Chondrocyte (in vitro differentiated cells): ENCODE results near the gene EPHB2. TPM values are rescaled to one million over a fixed set of nuclear protein-coding genes. Genes with fewer than 3 reads are reported as not detected.

Experiments used
- DNase-seq: peaks from one replicate; pipeline ENCODE4 v3.0.0; 2021; ENCODE audit warnings: mixed read lengths, low spot score
- H3K27ac Mint-ChIP-seq: one replicate; pipeline ENCODE4 v1.8.0; 2021; ENCODE audit warnings: mild to moderate bottlenecking, moderate library complexity, mixed read lengths; ENCODE audit not compliant: unreplicated experiment
- H3K27me3 Mint-ChIP-seq: 2 replicates; pipeline ENCODE4 v1.8.0; 2021; ENCODE audit warnings: low read depth, mixed read lengths
- H3K36me3 Mint-ChIP-seq: 2 replicates; pipeline ENCODE4 v1.8.0; 2021; ENCODE audit warnings: low read depth, mixed read lengths
- H3K4me1 Mint-ChIP-seq: 2 replicates; pipeline ENCODE4 v1.8.0; 2021; ENCODE audit warnings: low read depth, mild to moderate bottlenecking, mixed read lengths
- H3K4me3 Mint-ChIP-seq: one replicate; pipeline ENCODE4 v1.8.0; 2021; ENCODE audit warnings: mild to moderate bottlenecking, moderate library complexity, mixed read lengths; ENCODE audit not compliant: unreplicated experiment
- H3K9me3 Mint-ChIP-seq: 2 replicates; pipeline ENCODE4 v1.8.0; 2021; ENCODE audit warnings: low read depth, mixed read lengths
- total RNA-seq: library from RNA; stranded (reverse); gene quantifications from 3 replicates; pipeline ENCODE4 v1.2.1, GENCODE V29; 2021
- TF ChIP-seq, protein P1 (sequence below): fragments of 200-600 bp; sonication (generic); IDR thresholded peaks from 2 replicates; pipeline ENCODE4 v1.5.0; 2021; ENCODE audit warnings: antibody characterized with exemption, mild to moderate bottlenecking, moderate library complexity

Gene EPHB2
- total RNA-seq, 1 donor from 2014 or later = 44.6 TPM

DNA sequence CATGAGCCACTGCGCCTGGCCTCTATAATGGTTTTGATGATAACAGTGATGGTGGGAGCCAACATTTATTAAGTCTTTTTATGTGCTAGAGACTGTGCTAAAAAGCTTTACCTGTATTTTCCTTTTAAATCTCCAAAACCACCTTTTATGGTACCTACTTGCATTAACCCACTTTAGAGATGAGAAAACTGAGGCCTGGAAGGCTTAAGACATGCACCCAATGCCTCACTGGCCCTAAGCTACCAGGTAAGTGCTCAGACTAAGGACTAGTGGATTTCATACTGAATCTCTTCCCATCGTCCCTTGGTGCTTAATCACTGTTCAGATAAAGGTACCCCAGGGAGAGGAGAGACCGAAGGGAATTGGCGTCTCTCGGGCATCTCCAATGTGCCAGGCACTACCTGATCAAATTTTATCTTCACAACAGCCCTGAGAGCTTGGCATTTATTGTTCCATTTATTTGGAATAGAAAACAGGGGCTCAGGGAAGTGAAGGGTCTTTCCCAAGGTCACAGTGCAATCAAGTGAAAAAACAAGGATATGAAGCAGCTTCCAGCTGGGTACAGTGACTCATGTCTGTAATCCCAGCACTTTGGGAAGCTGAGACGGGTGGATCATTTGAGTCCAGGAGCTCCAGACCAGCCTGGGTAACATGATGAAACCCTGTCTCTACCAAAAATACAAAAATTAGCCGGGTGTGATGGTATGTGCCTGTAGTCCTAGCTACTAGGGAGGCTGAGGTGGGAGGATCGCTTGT, 177.9 kb downstream of the EPHB2 start:
- Mint-ChIP-seq H3K27me3 (no peaks in the 10 kb centered on the region), H3K36me3 (peaks cover 7% of the 10 kb centered on the region), H3K4me3 (no peak overlapping the region), H3K4me1 (peaks cover 26% of the 10 kb centered on the region), H3K9me3 (no peaks in the 10 kb centered on the region), H3K27ac (peak overlapping the region; percentile 88)
- TF ChIP-seq, protein P1, sequence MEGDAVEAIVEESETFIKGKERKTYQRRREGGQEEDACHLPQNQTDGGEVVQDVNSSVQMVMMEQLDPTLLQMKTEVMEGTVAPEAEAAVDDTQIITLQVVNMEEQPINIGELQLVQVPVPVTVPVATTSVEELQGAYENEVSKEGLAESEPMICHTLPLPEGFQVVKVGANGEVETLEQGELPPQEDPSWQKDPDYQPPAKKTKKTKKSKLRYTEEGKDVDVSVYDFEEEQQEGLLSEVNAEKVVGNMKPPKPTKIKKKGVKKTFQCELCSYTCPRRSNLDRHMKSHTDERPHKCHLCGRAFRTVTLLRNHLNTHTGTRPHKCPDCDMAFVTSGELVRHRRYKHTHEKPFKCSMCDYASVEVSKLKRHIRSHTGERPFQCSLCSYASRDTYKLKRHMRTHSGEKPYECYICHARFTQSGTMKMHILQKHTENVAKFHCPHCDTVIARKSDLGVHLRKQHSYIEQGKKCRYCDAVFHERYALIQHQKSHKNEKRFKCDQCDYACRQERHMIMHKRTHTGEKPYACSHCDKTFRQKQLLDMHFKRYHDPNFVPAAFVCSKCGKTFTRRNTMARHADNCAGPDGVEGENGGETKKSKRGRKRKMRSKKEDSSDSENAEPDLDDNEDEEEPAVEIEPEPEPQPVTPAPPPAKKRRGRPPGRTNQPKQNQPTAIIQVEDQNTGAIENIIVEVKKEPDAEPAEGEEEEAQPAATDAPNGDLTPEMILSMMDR = no peak
- DNase-seq = no peak

DNA sequence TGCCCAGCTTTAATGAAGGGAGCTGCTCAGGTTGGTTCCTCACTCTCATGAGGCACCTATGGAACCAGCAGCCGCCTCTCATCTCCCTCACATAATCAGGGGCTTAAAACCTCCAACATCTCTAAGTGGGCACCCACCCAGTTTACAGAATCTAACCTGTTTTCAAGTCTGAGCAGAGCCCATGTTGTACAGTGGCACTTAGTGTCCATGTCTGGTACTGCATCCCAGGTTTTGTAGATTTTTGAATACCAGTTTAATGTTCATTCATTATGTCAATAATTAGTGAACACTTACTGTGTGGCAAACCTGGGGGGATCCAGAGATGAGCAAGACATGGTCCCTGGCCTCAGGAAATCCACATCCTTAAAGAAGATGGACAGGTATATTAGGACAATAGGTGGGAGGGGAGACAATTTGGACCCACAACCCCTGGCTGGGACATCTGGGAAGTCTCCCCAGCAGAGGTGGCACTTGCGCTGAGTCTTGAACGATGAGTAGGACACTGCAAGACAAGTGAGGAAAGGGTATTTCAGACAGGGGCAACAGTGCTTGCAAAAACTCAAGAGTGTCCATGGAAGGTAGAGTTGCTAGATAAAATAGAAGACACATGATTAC, 178.7 kb downstream of the EPHB2 start:
- no peak for DNase-seq
- H3K27me3 Mint-ChIP-seq = no peaks in the 10 kb centered on the region
- H3K4me1 Mint-ChIP-seq = peaks cover 26% of the 10 kb centered on the region
- no peak overlapping the region for H3K4me3 Mint-ChIP-seq
- peak overlapping the region; percentile 88 for H3K27ac Mint-ChIP-seq
- TF ChIP-seq, protein P1 = peak; percentile 92
- H3K9me3 Mint-ChIP-seq = no peaks in the 10 kb centered on the region
- peaks cover 13% of the 10 kb centered on the region for H3K36me3 Mint-ChIP-seq

DNA sequence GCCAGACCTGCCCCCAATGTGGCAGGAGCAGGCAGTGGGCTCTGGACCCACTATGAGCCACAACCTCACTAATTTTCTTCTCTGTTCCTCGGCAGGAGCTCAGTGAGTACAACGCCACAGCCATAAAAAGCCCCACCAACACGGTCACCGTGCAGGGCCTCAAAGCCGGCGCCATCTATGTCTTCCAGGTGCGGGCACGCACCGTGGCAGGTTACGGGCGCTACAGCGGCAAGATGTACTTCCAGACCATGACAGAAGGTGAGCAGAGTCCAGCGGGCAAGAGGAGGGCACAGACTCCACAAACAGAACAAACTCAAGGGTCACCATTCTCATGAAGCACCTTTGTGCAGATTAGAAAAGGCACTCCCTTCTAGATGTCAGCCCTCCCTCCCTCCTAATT, 182.2 kb downstream of the EPHB2 start:
- Mint-ChIP-seq H3K27ac (no peak overlapping the region), H3K4me1 (peaks cover 13% of the 10 kb centered on the region), H3K4me3 (no peak overlapping the region), H3K36me3 (peaks cover 22% of the 10 kb centered on the region), H3K9me3 (no peaks in the 10 kb centered on the region), H3K27me3 (no peaks in the 10 kb centered on the region)
- no peak for DNase-seq
- TF ChIP-seq, protein P1 = no peak

DNA sequence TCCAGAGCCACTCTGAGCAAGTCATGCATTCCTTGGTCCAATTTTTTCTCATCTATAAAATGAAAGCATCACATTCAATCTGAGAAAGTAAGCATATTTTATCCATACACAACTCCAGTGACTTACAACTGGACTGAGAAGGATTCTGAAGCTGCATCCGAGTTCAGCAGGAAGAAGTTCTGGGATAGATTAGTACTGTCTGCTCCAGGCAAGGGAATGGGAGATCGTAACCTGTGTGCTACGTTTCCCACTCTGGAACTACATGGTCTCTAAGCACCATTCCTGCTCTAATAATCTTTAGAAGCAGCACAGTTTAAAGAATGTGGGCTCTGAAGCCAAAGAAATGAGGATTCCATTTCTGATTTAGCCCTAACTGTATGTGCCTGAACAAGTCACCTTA, 182.7 kb downstream of the EPHB2 start:
- no peak overlapping the region for H3K4me3 Mint-ChIP-seq
- no peaks in the 10 kb centered on the region for H3K27me3 Mint-ChIP-seq
- H3K4me1 Mint-ChIP-seq = peaks cover 13% of the 10 kb centered on the region
- TF ChIP-seq, protein P1 = no peak
- no peak overlapping the region for H3K27ac Mint-ChIP-seq
- no peaks in the 10 kb centered on the region for H3K9me3 Mint-ChIP-seq
- no peak for DNase-seq
- peaks cover 22% of the 10 kb centered on the region for H3K36me3 Mint-ChIP-seq

DNA sequence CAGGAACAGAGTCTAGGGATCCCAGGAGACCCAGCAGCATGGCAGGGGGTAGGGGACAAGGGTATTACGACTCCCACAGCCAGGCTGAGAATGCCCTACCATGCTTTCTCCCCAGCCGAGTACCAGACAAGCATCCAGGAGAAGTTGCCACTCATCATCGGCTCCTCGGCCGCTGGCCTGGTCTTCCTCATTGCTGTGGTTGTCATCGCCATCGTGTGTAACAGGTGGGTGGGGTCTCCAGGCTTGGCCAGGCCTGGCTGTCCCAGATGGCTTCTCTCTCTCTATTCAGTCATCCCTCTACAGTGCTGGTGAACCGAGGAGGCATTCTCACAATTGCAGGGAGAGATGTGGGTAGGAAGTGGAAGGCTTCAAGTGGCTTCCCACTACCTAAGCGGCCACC, 184.7 kb downstream of the EPHB2 start:
- H3K27ac Mint-ChIP-seq = no peak overlapping the region
- TF ChIP-seq, protein P1 = no peak
- DNase-seq = no peak
- H3K36me3 Mint-ChIP-seq = peaks cover 22% of the 10 kb centered on the region
- no peaks in the 10 kb centered on the region for H3K9me3 Mint-ChIP-seq
- H3K4me1 Mint-ChIP-seq = no peaks in the 10 kb centered on the region
- no peaks in the 10 kb centered on the region for H3K27me3 Mint-ChIP-seq
- no peak overlapping the region for H3K4me3 Mint-ChIP-seq
